GM19043 (cell line): Measurements from ENCODE around the gene FXYD3.
"Not testable (repeated sequence)": the region's sequence is repeated elsewhere in the genome, so short reads cannot be mapped to it uniquely, and the experiment has no call there.

Experiments used
- ATAC-seq: cut with Tn5 transposase; IDR thresholded peaks from one replicate; pipeline ENCODE4 v1.9.1; 2021; ENCODE audit warnings: low read depth; ENCODE audit not compliant: unreplicated experiment

Gene FXYD3

DNA sequence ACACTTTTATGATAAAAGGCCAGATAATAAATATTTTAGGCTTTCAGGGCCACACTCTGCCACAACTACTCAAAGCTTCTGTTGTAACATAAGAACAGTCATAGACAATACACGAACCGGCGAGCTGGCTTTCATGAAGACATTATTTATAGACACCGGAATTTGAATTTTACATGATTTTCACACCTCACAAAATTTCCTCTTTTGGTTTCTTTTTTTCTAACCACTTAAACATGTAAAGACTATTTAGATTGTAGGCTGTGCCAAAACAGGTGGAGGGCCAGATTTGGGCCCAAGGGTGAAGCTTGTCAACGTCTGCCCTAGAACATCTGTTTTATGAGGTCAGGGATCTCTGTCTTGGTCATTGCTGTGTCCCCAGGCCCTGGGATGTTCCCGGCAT, 29.7 kb upstream of the FXYD3 start:
- peak; percentile 56 for ATAC-seq

DNA sequence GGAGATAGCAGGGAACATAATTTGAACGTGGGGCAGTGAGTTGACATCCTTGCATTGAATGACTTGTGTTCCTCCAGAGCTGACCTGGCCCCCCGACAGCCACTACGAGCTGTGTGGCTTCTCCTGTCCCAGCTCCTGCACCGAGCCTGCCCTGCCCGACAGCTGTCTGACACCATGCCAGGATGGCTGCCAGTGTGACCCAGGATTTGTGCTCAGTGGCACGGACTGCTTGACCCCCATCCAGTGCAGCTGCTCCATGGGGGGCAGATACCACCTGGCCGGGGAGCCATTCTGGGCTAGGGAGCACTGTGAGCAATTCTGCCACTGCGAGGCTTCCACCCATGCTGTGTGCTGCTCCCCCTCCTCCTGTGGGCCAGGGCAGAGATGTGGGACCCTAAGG, 29.2 kb upstream of the FXYD3 start:
- ATAC-seq: no peak

DNA sequence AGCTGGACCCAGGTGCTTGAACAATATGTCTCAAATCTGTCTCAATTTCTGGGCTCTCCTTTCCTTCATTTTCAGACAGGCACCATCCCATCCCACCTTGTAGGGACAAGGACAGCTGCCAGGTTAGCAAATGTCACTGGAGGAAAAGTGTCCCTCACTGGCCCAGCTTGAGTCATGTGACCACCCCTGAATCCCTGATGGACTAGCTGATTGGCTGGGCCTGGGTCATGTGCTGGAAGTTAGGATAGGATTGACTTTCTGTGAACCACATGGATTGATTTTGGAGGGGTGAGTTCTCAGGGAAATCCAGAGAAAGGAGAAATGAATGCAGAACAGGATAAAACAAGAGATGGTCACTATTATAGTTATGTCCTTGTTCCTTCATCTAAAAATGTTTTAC, 28.2 kb upstream of the FXYD3 start:
- ATAC-seq: no peak

GRCh38 chr19:35088131-35088913, 27.3 kb upstream of the FXYD3 start:
- no peak for ATAC-seq

- no peak for ATAC-seq
Measured at GRCh38 chr19:35089554-35089953, 26.1 kb upstream of the FXYD3 start.

- no peak for ATAC-seq
Measured at GRCh38 chr19:35090160-35090505, 25.5 kb upstream of the FXYD3 start.

DNA sequence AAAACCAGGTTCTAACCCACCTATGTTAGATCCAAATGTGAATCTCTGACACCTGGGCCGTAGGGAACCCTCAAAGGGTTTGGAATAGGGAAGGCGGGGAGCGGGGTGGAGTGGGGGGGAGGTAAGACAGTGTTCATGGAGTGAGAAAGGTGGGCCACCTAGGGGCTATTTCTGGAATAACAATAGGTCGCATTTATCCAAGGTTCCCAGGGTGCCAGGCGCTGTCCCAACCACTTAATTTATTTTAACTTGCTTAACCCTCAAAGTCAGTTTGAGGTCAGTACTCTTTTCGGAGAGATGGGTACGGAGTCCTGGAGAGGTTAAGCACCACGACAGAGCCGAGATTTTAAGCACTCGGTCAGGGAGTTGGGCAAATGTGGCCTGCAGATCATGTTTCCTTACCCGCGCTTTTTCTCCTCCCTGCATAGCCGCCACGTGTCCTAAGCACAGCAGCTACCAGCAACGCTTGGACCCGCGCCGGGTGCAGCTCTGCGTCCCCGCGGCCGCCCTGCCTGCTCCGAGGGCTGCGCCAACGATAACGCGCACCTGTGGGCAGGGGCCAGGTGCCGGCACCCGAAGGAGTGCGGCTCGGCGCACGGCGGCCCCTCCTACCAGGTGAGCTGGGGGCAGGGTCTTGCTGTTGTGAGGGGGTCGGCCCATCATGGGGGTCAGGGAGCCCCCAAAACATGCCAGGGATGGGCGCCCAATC, 25.0 kb upstream of the FXYD3 start:
- no peak for ATAC-seq

DNA sequence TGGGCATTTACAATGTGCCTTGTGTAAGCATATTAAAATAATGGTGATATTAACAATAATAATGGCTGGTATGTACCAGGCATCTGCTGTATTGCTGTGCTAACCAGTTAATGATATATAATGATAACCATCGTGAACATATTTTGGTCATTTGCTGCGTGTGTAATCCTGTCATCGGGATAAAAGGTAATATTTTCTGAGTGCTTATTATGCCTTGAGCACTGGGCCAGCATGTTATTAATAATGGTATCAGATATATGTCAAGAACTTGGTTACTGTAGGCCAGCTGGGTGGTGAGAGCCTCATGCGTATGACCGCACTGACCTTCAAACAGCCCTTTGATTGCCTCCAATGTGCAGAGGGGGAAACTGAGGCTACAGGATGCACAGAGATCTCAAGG, 22.2 kb upstream of the FXYD3 start:
- ATAC-seq: no peak

DNA sequence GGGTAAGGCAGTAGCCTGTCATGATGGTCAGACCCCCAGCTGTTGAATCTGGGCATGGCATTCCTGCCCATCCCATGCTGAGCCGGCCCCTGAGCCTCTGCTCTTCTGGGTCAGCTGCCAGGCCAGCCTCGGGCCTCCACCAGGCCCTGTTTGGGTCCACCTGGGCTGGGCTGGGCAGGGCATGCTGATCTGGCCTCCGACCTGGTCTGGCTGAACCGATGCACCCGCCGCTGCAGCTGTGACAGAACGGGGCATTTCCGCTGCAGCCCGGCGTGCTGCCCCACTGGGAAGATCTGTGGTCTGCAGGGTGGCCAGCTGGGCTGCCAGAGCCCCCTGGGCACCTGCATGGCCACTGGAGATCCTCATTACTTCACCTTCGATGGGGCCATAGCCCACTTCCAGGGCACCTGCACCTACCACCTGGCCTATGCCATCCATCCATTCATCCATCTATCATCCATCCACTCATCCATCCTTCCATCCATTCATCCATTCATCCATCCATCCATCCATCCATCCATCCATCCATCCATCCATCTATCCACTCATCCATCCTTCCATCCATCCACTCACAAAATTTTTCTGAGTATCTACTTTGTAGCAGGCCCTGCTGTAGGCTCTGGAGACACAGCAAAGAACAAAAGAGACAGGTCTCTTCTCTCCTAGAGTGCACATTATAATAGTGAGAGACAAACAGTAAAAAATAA, 21.5 kb upstream of the FXYD3 start:
- no peak for ATAC-seq

DNA sequence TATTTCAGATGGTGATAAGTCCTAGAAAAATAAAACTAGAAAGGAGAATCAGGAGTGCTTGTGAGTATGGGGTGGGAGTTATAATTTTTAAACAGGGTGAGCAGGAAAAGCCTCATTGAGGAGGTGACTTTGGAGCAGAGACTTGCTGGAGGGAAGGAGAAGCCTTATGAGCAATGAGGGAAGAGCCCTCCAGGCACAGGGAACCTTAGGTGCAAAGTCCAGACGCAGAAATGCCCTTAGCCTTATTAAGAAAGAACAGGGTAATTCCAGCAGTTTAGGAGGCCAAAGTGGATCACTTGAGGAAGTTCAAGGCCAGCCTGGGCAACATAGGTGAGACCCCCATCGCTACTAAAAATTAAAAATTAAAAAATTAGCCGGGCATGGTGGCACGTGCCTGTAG, 21.0 kb upstream of the FXYD3 start:
- no peak for ATAC-seq

- ATAC-seq: no peak
Measured at GRCh38 chr19:35095667-35096368, 19.8 kb upstream of the FXYD3 start.

- ATAC-seq: no peak
Measured at GRCh38 chr19:35098413-35099049, 17.1 kb upstream of the FXYD3 start.

GRCh38 chr19:35099155-35099896, 16.3 kb upstream of the FXYD3 start:
- no peak for ATAC-seq

DNA sequence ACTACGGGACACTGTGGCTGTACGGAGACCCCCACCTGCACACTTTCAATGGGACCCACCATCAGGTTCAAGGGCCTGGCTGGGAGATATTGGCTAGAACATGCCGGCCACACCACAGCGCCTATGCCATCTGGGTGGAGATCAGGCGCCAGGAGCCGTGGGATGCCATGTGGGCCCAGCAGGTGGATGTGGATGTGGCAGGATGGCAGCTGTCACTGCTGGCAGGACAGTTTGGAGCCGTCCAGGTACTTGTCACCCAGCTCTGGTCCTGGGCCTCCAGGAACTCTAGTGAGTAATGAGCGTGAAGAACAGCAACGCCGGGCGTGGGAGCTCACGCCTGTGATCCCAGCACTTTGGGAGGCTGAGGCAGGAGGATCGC, 15.7 kb upstream of the FXYD3 start:
- no peak for ATAC-seq

- no peak for ATAC-seq
Measured at GRCh38 chr19:35100588-35101533, 14.8 kb upstream of the FXYD3 start.

- ATAC-seq: not testable (repeated sequence)
Measured at GRCh38 chr19:35101949-35102348, 13.7 kb upstream of the FXYD3 start.

DNA sequence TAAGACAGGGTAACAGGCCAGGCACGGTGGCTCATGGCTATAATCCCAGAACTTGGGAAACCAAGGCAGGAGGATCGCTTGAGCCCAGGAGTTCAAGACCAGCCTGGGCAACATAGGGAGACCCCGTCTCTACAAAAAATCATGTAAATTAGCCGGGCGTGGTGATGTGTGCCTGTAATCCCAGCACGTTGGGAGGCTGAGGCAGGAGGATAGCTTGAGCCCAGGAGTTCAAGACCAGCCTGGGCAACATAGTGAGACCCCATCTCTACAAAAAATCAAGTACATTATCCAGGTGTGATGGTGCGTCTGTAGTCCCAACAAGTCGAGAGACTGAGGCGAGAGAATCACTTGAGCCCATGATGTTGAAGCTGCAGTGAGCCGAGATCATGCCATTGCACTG, 12.0 kb upstream of the FXYD3 start:
- not testable (repeated sequence) for ATAC-seq

- ATAC-seq: no peak
Measured at GRCh38 chr19:35104361-35104760, 11.3 kb upstream of the FXYD3 start.

GRCh38 chr19:35105047-35105410, 10.6 kb upstream of the FXYD3 start:
- ATAC-seq: no peak
